ENCODE results near the gene MADCAM1.

DNA sequence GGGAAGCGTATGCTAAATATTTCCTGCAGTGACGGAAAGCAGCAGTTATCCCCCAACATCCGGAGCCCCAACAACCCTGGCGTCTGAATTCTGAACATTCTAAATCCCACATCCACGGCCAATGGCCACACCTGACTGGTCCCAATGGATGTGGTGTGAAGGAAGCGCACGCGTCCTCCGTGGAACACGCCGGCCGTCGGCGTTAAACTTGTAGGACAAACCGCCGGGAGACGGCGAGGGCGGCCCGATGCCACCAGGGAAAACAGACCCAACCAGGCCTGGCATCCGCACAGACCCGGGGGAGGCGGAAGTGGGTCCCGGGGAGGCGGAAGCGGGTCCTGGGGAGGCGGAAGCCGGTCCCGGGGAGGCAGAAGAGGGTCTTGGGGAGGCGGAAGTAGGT, 38.6 kb upstream of the MADCAM1 start:
- TF ChIP-seq, protein P1, sequence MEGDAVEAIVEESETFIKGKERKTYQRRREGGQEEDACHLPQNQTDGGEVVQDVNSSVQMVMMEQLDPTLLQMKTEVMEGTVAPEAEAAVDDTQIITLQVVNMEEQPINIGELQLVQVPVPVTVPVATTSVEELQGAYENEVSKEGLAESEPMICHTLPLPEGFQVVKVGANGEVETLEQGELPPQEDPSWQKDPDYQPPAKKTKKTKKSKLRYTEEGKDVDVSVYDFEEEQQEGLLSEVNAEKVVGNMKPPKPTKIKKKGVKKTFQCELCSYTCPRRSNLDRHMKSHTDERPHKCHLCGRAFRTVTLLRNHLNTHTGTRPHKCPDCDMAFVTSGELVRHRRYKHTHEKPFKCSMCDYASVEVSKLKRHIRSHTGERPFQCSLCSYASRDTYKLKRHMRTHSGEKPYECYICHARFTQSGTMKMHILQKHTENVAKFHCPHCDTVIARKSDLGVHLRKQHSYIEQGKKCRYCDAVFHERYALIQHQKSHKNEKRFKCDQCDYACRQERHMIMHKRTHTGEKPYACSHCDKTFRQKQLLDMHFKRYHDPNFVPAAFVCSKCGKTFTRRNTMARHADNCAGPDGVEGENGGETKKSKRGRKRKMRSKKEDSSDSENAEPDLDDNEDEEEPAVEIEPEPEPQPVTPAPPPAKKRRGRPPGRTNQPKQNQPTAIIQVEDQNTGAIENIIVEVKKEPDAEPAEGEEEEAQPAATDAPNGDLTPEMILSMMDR (IDR thresholded peaks at IDR 0.05), result no peak
- TF ChIP-seq POLR2AphosphoS5 (IDR thresholded peaks at IDR 0.05), result no peak
